GM13977 (cell line): Measurements from ENCODE around the gene BEND3.

ENCODE experiments used
- DNase-seq: peaks from one replicate; pipeline ENCODE4 v3.0.0; 2012; ENCODE audit warnings: low spot score
- in situ Hi-C: fragments of 300-500 bp; cut with MboI; formaldehyde crosslinking; loops from one replicate; pipeline ENCODE4 v1.12.0; 2022; ENCODE audit warnings: low sequenced_read_pairs, low pct_unique_long_range_greater_than_20kb, mixed read lengths, inconsistent platforms; ENCODE audit not compliant: unreplicated experiment
- TF ChIP-seq, protein P1 (sequence below): IDR thresholded peaks from 2 replicates; pipeline ENCODE4 v1.5.1; 2012; ENCODE audit warnings: mild to moderate bottlenecking, control low read depth; ENCODE audit not compliant: insufficient read depth; ENCODE audit errors: extremely low read depth, missing control alignments

The BEND3 gene

GRCh38 chr6:107129370-107129925 is 14.1 kb upstream of the BEND3 start:
- in situ Hi-C loops: no loop called here
- no peak for DNase-seq

DNA sequence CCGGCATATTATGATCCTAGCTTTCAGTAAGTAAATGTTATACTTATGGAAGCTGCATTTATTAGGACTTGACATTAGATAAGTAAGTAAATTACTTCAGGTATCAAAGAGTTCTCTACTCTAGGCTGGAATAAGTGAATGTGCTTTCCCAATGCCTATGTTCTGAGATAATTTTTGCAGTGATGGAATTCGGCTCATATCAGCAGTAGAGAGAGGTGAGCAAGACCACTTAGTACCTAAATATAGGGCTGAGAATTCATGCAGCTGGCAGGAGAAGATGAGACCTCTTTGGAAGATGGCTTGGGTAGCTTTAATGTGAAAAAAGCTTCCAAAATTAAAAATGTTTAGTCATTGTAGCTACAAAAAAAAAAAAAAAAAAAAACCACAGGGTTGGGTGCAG is 13.3 kb upstream of the BEND3 start:
- TF ChIP-seq, protein P1, sequence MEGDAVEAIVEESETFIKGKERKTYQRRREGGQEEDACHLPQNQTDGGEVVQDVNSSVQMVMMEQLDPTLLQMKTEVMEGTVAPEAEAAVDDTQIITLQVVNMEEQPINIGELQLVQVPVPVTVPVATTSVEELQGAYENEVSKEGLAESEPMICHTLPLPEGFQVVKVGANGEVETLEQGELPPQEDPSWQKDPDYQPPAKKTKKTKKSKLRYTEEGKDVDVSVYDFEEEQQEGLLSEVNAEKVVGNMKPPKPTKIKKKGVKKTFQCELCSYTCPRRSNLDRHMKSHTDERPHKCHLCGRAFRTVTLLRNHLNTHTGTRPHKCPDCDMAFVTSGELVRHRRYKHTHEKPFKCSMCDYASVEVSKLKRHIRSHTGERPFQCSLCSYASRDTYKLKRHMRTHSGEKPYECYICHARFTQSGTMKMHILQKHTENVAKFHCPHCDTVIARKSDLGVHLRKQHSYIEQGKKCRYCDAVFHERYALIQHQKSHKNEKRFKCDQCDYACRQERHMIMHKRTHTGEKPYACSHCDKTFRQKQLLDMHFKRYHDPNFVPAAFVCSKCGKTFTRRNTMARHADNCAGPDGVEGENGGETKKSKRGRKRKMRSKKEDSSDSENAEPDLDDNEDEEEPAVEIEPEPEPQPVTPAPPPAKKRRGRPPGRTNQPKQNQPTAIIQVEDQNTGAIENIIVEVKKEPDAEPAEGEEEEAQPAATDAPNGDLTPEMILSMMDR: no peak
- no peak for DNase-seq
- in situ Hi-C loops: no loop called here

More at GRCh38 chr6:107129370-107129925, 14.1 kb upstream of the BEND3 start:
- TF ChIP-seq, protein P1: no peak

GRCh38 chr6:107128175-107128574 is 12.9 kb upstream of the BEND3 start:
- in situ Hi-C loops: no loop called here
- DNase-seq: no peak
- TF ChIP-seq, protein P1: no peak

DNA sequence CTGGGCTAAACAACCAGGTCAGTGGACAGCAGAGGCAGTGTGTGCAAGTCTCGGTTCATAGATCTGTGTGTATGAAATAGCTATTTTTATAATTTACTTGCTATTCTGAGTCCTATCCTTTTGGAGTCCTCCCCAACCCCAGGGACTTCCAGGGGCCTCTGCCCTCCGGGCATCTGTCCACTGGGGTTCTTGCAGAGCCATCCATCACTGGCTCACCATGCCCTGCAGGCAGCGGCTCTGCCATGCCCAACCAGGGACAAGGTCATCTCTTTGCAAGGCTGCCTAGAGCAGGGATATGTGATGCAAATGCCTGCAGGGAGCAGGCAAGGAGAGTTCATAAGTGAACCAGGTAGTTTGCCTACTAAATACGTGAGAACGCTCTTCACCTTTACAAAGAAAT is 10.5 kb upstream of the BEND3 start:
- no peak for DNase-seq
- TF ChIP-seq, protein P1: no peak
- in situ Hi-C loops: no loop called here

- in situ Hi-C loops: no loop called here
- TF ChIP-seq, protein P1: peak; percentile 16
- no peak for DNase-seq
Measured at GRCh38 chr6:107124934-107125348, 9.6 kb upstream of the BEND3 start.

DNA sequence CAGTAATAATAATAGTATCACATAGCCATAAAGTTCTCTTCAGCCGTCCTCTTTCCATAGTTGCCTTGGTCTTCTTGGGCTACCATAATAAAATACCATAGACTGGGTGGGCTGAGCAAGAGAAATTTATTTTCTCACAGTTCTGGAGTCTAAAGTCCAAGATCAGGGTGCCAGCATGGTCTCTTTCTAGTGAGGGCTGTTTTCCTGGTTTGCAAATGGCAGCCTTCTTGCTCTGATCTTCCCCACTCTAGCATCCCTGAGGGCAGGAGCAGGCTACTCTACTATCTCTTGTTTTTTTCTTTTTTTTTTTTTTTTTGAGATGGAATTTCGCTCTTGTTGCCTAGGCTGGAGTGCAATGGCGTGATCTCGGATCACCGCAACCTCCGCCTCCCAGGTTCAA is 8.2 kb upstream of the BEND3 start:
- TF ChIP-seq, protein P1: no peak
- in situ Hi-C loops: no loop called here

More for the DNA sequence above, 8.2 kb upstream of the BEND3 start:
- no peak for DNase-seq
